GM18508 (cell line): ENCODE data around the gene DEPDC5.

Experiments
- ATAC-seq: cut with Tn5 transposase; IDR thresholded peaks from one replicate; pipeline ENCODE4 v1.9.1; 2021; ENCODE audit warnings: moderate number of reproducible peaks; ENCODE audit not compliant: insufficient read depth, unreplicated experiment

DEPDC5 gene

GRCh38 chr22:31844941-31845340 lies 91.1 kb downstream of the DEPDC5 start:
- no peak for ATAC-seq

- no peak for ATAC-seq
These were observed 92.6 kb downstream of the DEPDC5 start for GRCh38 chr22:31846161-31847115.

GRCh38 chr22:31848411-31848810 lies 94.6 kb downstream of the DEPDC5 start:
- ATAC-seq, result no peak

- no peak for ATAC-seq
These were observed 96.3 kb downstream of the DEPDC5 start for GRCh38 chr22:31850135-31850534.

- no peak for ATAC-seq
These were observed 99.0 kb downstream of the DEPDC5 start for GRCh38 chr22:31852691-31853421.

- ATAC-seq, result no peak
These were observed 100.1 kb downstream of the DEPDC5 start for GRCh38 chr22:31853736-31854495.

- ATAC-seq, result no peak
These were observed 103.4 kb downstream of the DEPDC5 start for GRCh38 chr22:31857247-31857646.

- no peak for ATAC-seq
These were observed 107.5 kb downstream of the DEPDC5 start for GRCh38 chr22:31861226-31861840.

GRCh38 chr22:31866918-31867317 lies 113.1 kb downstream of the DEPDC5 start:
- ATAC-seq, result no peak

GRCh38 chr22:31867386-31868153 lies 113.8 kb downstream of the DEPDC5 start:
- no peak for ATAC-seq

GRCh38 chr22:31869739-31870138 lies 115.9 kb downstream of the DEPDC5 start:
- ATAC-seq, result no peak

GRCh38 chr22:31870890-31871289 lies 117.1 kb downstream of the DEPDC5 start:
- ATAC-seq, result no peak

- no peak for ATAC-seq
These were observed 117.7 kb downstream of the DEPDC5 start for GRCh38 chr22:31871480-31871879.

- ATAC-seq, result no peak
These were observed 118.4 kb downstream of the DEPDC5 start for GRCh38 chr22:31872209-31872608.

GRCh38 chr22:31874821-31875220 lies 121.0 kb downstream of the DEPDC5 start:
- ATAC-seq, result no peak

GRCh38 chr22:31876156-31876920 lies 122.5 kb downstream of the DEPDC5 start:
- no peak for ATAC-seq

GRCh38 chr22:31879585-31879984 lies 125.8 kb downstream of the DEPDC5 start:
- ATAC-seq, result no peak

GRCh38 chr22:31881200-31881599 lies 127.4 kb downstream of the DEPDC5 start:
- ATAC-seq, result no peak

- ATAC-seq, result no peak
These were observed 128.0 kb downstream of the DEPDC5 start for GRCh38 chr22:31881865-31882264.
